Fibroblast of skin of scalp (primary cell): ENCODE results near the gene SPATA33.
A peak's percentile ranks its signal among the peaks of the same experiment; 100 is the strongest.

ENCODE experiments used
- DNase-seq: peaks from one replicate; pipeline ENCODE4 v3.0.0-alpha.2; 2013

SPATA33 gene

GRCh38 chr16:89710709-89711564 is 53.3 kb downstream of the SPATA33 start:
- DNase-seq = no peak

- peak; percentile 68 for DNase-seq
These were observed 54.1 kb downstream of the SPATA33 start for GRCh38 chr16:89711601-89712273.

DNA sequence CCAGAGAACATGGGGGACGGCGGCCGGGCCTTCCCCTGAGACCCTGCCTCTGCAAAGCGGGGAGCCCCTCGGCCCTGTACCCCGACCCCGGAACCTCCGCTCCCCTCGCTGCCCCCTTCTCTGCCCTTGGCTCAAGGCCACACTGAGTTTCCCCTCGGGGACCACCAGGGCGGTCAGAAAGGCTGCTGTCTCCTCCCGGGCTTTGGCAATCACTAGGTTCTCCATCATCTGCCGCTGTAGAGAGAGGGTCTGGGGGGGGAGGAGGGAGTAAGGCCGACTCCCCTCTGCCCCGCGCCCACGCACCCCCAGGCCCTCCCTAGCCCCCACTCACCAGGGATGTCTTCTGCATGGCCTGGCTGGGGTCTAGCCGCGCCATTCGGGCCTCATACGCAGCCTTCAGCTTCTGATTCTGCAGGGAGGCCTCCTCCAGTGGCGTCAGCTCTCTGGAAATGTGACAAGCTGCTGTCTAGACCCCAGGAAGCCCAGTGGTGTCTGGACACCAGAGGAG is 54.7 kb downstream of the SPATA33 start:
- DNase-seq = peak; percentile 12

- no peak for DNase-seq
These were observed 58.9 kb downstream of the SPATA33 start for GRCh38 chr16:89716493-89716892.

DNA sequence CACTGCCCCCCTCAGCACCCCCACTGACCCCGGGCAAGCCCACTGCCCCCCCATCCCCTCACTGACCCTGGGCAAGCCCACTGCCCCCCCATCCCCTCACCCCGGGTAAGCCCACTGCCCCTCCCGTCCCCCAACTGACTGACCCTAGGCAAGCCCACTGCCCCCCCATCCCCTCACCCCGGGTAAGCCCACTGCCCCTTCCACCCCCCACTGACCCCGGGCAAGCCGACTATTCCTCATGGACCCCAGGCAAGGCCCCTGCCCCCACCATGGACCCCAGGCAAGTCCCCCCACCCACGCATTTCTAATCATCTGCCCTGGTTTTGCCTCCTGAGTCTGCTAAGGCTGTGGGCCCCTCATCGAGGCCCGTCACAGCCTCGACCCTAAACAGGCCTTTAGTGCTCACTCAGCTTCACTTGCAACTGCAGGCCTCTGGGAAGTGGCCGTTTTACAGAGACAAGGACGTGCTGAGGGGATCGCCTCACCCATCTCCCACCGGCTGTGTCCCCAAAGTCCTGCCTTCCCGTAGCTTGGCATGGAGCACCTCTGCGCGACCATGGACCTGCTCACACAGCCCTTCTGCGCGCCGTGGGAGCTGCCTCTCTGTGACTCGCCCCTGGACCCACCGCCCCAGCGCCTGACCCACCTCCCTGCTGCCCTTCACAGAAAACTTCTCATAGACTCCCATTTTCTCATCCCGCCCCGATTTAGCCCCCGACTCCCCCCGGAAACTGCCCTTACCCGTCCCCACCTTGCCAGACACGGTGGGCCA is 59.5 kb downstream of the SPATA33 start:
- DNase-seq = no peak

- DNase-seq = no peak
These were observed 60.3 kb downstream of the SPATA33 start for GRCh38 chr16:89717688-89718505.
